ENCODE data around the gene CRBN. TPM values are rescaled to one million over a fixed set of nuclear protein-coding genes. Genes with fewer than 3 reads are reported as not detected.

Gene CRBN
- total and polyA plus RNA-seq, 9 of the 15 experiments (the other 6 are each of a cell fraction or from before 2014, with no cell fraction given), result 40.8 to 331 (median 57.4) TPM

GRCh38 chr3:3126477-3127431 lies 52.7 kb downstream of the CRBN start, which contains the start of gene TRNT1 (continued):
- peak; percentile 76 to 82 for TF ChIP-seq NRF1 (conservative IDR thresholded peaks at IDR 0.05 in 1 of 2, IDR thresholded peaks at IDR 0.05 in 1 of 2)
- peak; percentile 75; the same call in 1 of the 2 replicates for TF ChIP-seq KLF1 (tag; IDR thresholded peaks at IDR 0.05)
- TF ChIP-seq ZNF511 (CRISPR knock-in tag; IDR thresholded peaks at IDR 0.05), result peak; percentile 89
- no peak; the same call in 1 of the 2 replicates for TF ChIP-seq BCOR (IDR thresholded peaks at IDR 0.05)
- peak; percentile 83 for TF ChIP-seq PRPF4 (IDR thresholded peaks at IDR 0.05; ENCODE audit: insufficient read depth, low read depth, low read length, poor library complexity, severe bottlenecking)
- no peak for TF ChIP-seq HMBOX1 (IDR thresholded peaks at IDR 0.05)
- TF ChIP-seq GATAD2A (IDR thresholded peaks at IDR 0.05), result 0 out of 2 replicates have a peak, but pooled peaks have one; percentile 28
- TF ChIP-seq EHMT2 (IDR thresholded peaks at IDR 0.05), result no peak
- peak; percentile 91 for TF ChIP-seq RB1 (IDR thresholded peaks at IDR 0.05; ENCODE audit: low read depth)
- TF ChIP-seq CHD7 (IDR thresholded peaks at IDR 0.05; ENCODE audit: low read depth, low read length), result no peak
- no peak for TF ChIP-seq SNRNP70 (optimal IDR thresholded peaks at IDR 0.05; ENCODE audit: low read depth, low read length)
- no peak for TF ChIP-seq KLF16 (IDR thresholded peaks at IDR 0.05)
- TF ChIP-seq GABPA (tag; conservative IDR thresholded peaks at IDR 0.05; ENCODE audit: low read depth), result peak; percentile 92
- no peak for TF ChIP-seq ZNF778 (CRISPR knock-in tag; IDR thresholded peaks at IDR 0.05)
- peak; percentile 81 for TF ChIP-seq TBP (optimal IDR thresholded peaks at IDR 0.05; ENCODE audit: low read depth, low read length)
- TF ChIP-seq ARID1B (IDR thresholded peaks at IDR 0.05), result no peak

All from K562 (cell line).